ENCODE results near the gene CD8A.
A peak's percentile ranks its signal among the peaks of the same experiment; 100 is the strongest.
"Not testable (repeated sequence)": the region's sequence is repeated elsewhere in the genome, so short reads cannot be mapped to it uniquely, and the experiment has no call there.

Gene CD8A

DNA sequence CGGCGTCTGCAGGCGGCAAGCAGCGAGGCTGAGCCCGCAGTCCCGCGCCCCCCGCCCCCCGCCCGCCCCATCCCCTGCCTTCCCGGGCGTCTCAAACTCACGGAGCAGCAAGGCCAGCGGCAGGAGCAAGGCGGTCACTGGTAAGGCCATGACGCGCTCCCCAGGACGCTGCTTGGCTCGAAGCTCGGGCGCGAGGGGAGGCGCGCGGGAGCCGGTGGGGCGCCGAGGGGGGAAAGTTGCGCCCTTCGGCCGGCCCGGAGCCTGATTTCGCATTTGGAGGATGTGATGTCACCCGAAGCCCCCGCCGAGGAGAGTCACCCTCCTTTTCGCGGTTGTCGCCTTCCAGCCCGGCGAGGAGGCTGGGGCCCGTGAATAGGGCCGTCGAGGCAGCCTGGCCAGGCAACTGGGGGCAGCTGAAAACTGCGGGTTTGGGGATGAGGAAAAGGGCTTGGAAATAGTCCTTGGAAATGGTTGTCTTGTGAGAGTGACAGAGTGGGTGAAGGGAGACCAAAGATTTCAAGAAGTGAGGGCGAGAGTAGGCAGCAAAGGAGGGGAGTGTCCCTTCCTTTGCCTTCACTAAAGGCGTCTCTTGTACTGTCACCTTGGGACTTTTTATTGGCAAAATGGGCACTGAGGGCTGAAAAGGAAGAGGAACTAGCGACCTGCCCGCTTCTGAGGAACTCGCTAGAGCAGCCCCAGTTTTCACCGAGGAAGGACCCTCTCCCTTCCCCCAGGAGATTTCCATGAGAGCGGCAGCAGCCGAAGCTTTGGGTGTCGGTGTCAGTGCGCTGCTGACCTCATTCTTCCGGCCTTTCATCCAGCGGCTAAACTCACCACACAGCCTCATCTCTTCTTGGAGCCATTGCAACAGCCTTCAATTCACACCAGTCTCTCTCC, at the start of gene CD8A:
TSS of gene CD8A (minus strand) at position 238 of the 897 bp plus-strand sequence. CDS start at position 150, 88 bp downstream.
- TF ChIP-seq CTCF (conservative IDR thresholded peaks at IDR 0.05; ENCODE audit: low read depth, low read length): no peak
- DNase-seq (ENCODE audit: low read depth): peak; percentile 41

GRCh38 chr2:86839871-86840548, 49.3 kb upstream of the CD8A start:
- DNase-seq (ENCODE audit: low read depth): not testable (repeated sequence)

More for the DNA sequence above, at the start of gene CD8A:
- H3K4me3 ChIP-seq (ENCODE audit: low read depth, low read length): no peak within 1 kb of the TSS

DNA sequence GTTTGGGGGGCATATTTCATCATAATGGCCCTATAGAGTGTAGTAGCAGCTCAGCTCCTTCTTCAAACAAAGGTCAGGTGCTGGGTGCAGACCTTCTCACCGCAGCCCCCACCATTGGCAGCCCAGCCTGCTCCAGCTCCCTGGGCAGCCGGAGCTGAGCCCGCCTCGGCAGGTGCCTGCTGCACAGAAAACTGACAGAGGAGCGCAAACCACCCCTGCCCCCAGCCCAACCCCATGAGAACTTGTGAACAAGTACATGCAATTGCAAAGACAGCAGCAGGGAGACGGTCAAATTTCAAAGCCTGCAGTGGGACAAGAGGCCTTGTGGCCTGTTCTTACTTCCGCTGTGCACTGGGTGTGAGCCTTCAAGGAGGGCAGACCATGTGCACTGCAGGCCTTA, 48.7 kb upstream of the CD8A start:
- not testable (repeated sequence) for H3K4me3 ChIP-seq (ENCODE audit: low read depth, low read length); DNase-seq (ENCODE audit: low read depth)

More at GRCh38 chr2:86839871-86840548, 49.3 kb upstream of the CD8A start:
- not testable (repeated sequence) for H3K4me3 ChIP-seq (ENCODE audit: low read depth, low read length)

GRCh38 chr2:86837714-86838113, 47.0 kb upstream of the CD8A start:
- not testable (repeated sequence) for H3K4me3 ChIP-seq (ENCODE audit: low read depth, low read length); DNase-seq (ENCODE audit: low read depth)

- peak; percentile 87 for DNase-seq (ENCODE audit: low read depth)
- not testable (repeated sequence) for H3K4me3 ChIP-seq (ENCODE audit: low read depth, low read length)
Measured at GRCh38 chr2:86836915-86837695, 46.4 kb upstream of the CD8A start.

- DNase-seq (ENCODE audit: low read depth); H3K4me3 ChIP-seq (ENCODE audit: low read depth, low read length): not testable (repeated sequence)
Measured at GRCh38 chr2:86835548-86835889, 44.8 kb upstream of the CD8A start.

DNA sequence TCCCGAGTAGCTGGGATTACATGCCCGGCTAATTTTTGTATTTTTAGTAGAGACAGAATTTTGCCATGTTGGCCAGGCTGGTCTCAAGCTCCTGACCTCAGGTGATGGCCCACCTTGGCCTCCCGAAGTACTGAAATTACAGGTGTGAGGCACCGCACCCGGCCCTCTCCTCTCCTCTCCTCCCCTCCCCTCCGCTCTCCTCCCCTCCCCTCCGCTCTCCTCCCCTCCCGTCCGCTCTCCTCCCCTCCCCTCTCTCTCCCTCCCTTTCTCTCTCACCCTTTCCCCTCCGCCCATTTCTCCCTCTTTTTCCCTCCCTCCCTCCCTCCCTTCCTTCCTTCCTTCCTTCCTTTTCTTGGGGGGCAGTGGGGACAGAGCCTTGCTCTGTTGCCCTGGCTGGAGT, 42.6 kb upstream of the CD8A start:
- TF ChIP-seq CTCF (conservative IDR thresholded peaks at IDR 0.05; ENCODE audit: low read depth, low read length): no peak
- no peak for DNase-seq (ENCODE audit: low read depth)
- H3K4me3 ChIP-seq (ENCODE audit: low read depth, low read length): no peak overlapping the region

DNA sequence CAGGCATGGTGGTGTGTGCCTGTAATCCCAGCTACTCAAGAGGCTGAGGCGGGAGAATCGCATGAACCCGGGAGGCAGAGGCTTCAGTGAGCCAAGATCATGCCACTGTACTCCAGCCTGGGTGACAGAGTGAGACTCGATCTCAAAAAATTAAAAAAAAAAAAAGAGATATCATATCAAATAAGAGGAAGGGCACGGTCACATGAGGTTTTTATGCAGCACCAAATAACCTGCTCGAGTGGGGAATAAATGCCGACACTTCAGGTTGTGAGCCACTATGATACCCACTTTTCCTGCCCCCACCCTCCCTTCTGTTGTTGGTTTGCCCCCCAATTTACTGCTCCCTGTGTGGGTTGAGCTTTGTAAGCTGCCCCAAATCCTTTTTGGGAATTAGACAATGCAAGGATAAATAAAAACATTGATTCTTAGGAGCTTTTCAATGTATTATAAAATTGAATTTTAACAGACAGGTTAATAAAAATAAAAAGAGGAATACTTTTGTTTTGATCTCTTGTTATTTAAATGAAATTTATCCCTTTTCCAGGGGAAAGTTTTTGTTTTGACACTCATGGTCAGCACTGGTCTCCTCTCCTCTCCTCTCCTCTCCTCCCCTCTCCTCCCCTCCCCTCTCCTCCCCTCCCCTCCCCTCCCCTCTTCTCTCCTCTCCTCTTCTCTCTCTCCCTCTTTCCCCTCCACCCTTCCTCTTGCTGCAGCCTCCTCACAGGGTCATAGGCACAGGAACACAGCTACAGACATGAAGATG, 41.8 kb upstream of the CD8A start:
- TF ChIP-seq CTCF (conservative IDR thresholded peaks at IDR 0.05; ENCODE audit: low read depth, low read length): no peak
- H3K4me3 ChIP-seq (ENCODE audit: low read depth, low read length): no peak overlapping the region
- DNase-seq (ENCODE audit: low read depth): no peak

GRCh38 chr2:86831537-86831936, 40.8 kb upstream of the CD8A start:
- no peak for DNase-seq (ENCODE audit: low read depth)
- no peak overlapping the region for H3K4me3 ChIP-seq (ENCODE audit: low read depth, low read length)
- TF ChIP-seq CTCF (conservative IDR thresholded peaks at IDR 0.05; ENCODE audit: low read depth, low read length): no peak

All from choroid plexus epithelial cell (primary cell).